ENCODE measurements around the gene CHST1. TPM values are rescaled to one million over a fixed set of nuclear protein-coding genes. Genes with fewer than 3 reads are reported as not detected.

The CHST1 gene
- polyA plus RNA-seq, 2 of the 4 experiments (the other 2 are of a cell fraction), result 0.40 to 0.89 TPM

GRCh38 chr11:45615182-45615792 is 50.1 kb downstream of the CHST1 start (continued):
- no peak for TF ChIP-seq BCL3 (IDR thresholded peaks at IDR 0.05)

- no peak for TF ChIP-seq MAX (IDR thresholded peaks at IDR 0.05)
- no peak for TF ChIP-seq MAFK (IDR thresholded peaks at IDR 0.05; ENCODE audit: partially characterized antibody)
- no peak for TF ChIP-seq HOXA7 (CRISPR knock-in tag; IDR thresholded peaks at IDR 0.05)
- TF ChIP-seq HMGXB4 (CRISPR knock-in tag; IDR thresholded peaks at IDR 0.05; ENCODE audit: borderline replicate concordance), result no peak
- no peak for TF ChIP-seq CBX2 (IDR thresholded peaks at IDR 0.05; ENCODE audit: borderline replicate concordance, low read depth)
- TF ChIP-seq ZSCAN20 (CRISPR knock-in tag; IDR thresholded peaks at IDR 0.05), result no peak
- no peak for TF ChIP-seq POLR2A (IDR thresholded peaks at IDR 0.05; ENCODE audit: low read length)
- no peak for TF ChIP-seq ZFP36 (IDR thresholded peaks at IDR 0.05; ENCODE audit: borderline replicate concordance, partially characterized antibody)
- no peak for TF ChIP-seq TFCP2L1 (CRISPR knock-in tag; IDR thresholded peaks at IDR 0.05)
- TF ChIP-seq KDM5A (IDR thresholded peaks at IDR 0.05), result no peak
- no peak for TF ChIP-seq ZC3H11A (IDR thresholded peaks at IDR 0.05)
- no peak for TF ChIP-seq HEYL (CRISPR knock-in tag; IDR thresholded peaks at IDR 0.05)
- TF ChIP-seq SMC3 (IDR thresholded peaks at IDR 0.05), result no peak
- no peak for TF ChIP-seq HDAC2 (IDR thresholded peaks at IDR 0.05)
- TF ChIP-seq POLR2AphosphoS2 (conservative IDR thresholded peaks at IDR 0.05; ENCODE audit: low read length), result no peak
- TF ChIP-seq REST (IDR thresholded peaks at IDR 0.05), result no peak
- TF ChIP-seq JUN (IDR thresholded peaks at IDR 0.05), result no peak
- TF ChIP-seq CHD2 (IDR thresholded peaks at IDR 0.05; ENCODE audit: low read length, partially characterized antibody), result no peak
- Histone ChIP-seq H3K27ac (no peak overlapping the region), H3K4me3 (no peak overlapping the region), H3K9me3 (no peaks in the 10 kb centered on the region), H3K4me2 (no peak overlapping the region), H3K4me1 (no peaks in the 10 kb centered on the region)
- ATAC-seq (no peak), FAIRE-seq (no peak), DNase-seq (ENCODE audit: low read depth in 1 of 2, low spot score in 1 of 2) (no peak)
- POLR2A ChIA-PET, result no interaction called here
- CTCF ChIA-PET, result interaction anchor here (1.0 to 2.6 kb wide), 3 partner anchors 11 to 243 kb away, joined by 3 to 5 read pairs (median 4); no protein-coding TSS in a partner anchor
- WGBS (ENCODE audit: missing lambda C conversion rate), result 1% methylated on average over 6 of the region's 6 CpGs
Measured at GRCh38 chr11:45614196-45614828, 51.1 kb downstream of the CHST1 start.
